NOMO-1 treated with dmso at 0.1 percent for 144 hours (cell line): ENCODE results near the gene ZFYVE1.

Experiments
- DNase-seq: peaks from one replicate; lab custom pipeline; 2025; ENCODE audit not compliant: unreplicated experiment; lab: John Stamatoyannopoulos, UW

The ZFYVE1 gene

DNA sequence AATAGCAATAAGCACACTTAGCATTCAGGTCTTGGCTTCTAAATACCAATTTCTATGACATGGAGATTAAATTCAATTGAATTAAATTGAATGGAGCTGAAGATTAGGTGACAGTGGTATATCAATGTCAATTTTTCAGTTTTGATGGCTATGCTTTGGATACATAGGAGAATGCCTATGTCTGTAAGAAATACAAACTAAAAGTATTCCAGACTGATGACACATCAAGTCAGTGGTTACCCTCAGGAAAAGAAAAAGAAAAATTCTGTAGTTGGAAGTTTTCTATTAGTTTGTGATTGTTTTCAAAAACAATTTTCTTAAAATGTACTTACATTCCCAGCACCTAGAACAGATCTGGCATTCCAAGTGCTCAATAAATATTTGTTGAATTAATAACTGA, 105.5 kb downstream of the ZFYVE1 start:
- no peak for DNase-seq

- no peak for DNase-seq
Measured at GRCh38 chr14:72920008-72920407, 106.9 kb downstream of the ZFYVE1 start.
